Small intestine (tissue), 7 donors: Measurements from ENCODE around the gene CDK11A. TPM values are rescaled to one million over a fixed set of nuclear protein-coding genes. Genes with fewer than 3 reads are reported as not detected.
"Not testable (repeated sequence)": the region's sequence is repeated elsewhere in the genome, so short reads cannot be mapped to it uniquely, and the experiment has no call there.

ENCODE experiments used
- DNase-seq, 2 donors: peaks; one replicate each; pipeline versions ENCODE4 v3.0.0 to v3.0.0-alpha.2; 2013
- FAIRE-seq: peaks from 2 replicates; lab custom pipeline; 2012; peaks lifted over from hg19 to GRCh38; lab: Jason Lieb, UNC
- H3K27ac ChIP-seq, 3 donors: one replicate each; pipeline ENCODE4 v1.5.1; 2013; ENCODE audit warnings: low read length in 2 of 3, mild to moderate bottlenecking in 2 of 3, control low read depth in 1 of 3, inconsistent platforms in 1 of 3, low read depth in 1 of 3, moderate library complexity in 1 of 3
- H3K27me3 ChIP-seq, 3 donors: one replicate each; pipeline ENCODE4 v1.6.1; 2013; ENCODE audit warnings: low read length in 3 of 3, inconsistent platforms in 1 of 3; ENCODE audit not compliant: control insufficient read depth in 3 of 3, insufficient read depth in 3 of 3
- H3K36me3 ChIP-seq, 3 donors: one replicate each; pipeline ENCODE4 v1.6.1; 2013; ENCODE audit warnings: low read length in 3 of 3, inconsistent platforms in 1 of 3, low read depth in 1 of 3, mild to moderate bottlenecking in 1 of 3, moderate library complexity in 1 of 3; ENCODE audit not compliant: control insufficient read depth in 3 of 3, insufficient read depth in 2 of 3
- H3K4me1 ChIP-seq, 3 donors: one replicate each; pipeline ENCODE4 v1.6.1; 2013; ENCODE audit warnings: low read length in 2 of 3, inconsistent platforms in 1 of 3, low read depth in 1 of 3, mild to moderate bottlenecking in 1 of 3, moderate library complexity in 1 of 3; ENCODE audit not compliant: control insufficient read depth in 3 of 3, insufficient read depth in 2 of 3
- H3K4me3 ChIP-seq, 3 donors: one replicate each; pipeline ENCODE4 v1.5.1; 2013; ENCODE audit warnings: low read length in 3 of 3, control low read depth in 1 of 3, inconsistent platforms in 1 of 3, low read depth in 1 of 3, mild to moderate bottlenecking in 1 of 3, moderate library complexity in 1 of 3
- H3K9me3 ChIP-seq, 2 donors: one replicate each; pipeline ENCODE4 v1.6.1; 2013; ENCODE audit warnings: low read depth in 1 of 2, low read length in 1 of 2; ENCODE audit not compliant: control insufficient read depth in 2 of 2, insufficient read depth in 1 of 2
- WGBS, 3 donors: extraction: QIAGEN DNeasy Blood & Tissue Kit; methylation state at CpG; one replicate each; pipeline ENCODE4 v1.1.7; 2013; 5-methylcytosine and 5-hydroxymethylcytosine counted together
- polyA plus RNA-seq, 4 donors: library from polyadenylated mRNA; stranded (reverse) in 3 of 4; unstranded in 1 of 4; fragments of 200-250 nt in 3 of 4; fragments of 120-200 nt in 1 of 4; gene quantifications; one replicate each; pipeline versions ENCODE4 v1.2.1 to v1.2.3, GENCODE V29; 2013
- donor health status: healthy with polysubstance abuse.
- donor health status: control.
- donor health status: control.
- donor health status: Bipolar disorder and iron deficiency.
- donor health status: healthy.

Gene CDK11A
- polyA plus RNA-seq, 4 donors: 17.3 to 232 (median 48.4) TPM

- peaks cover 0 to 14% (median 0%) of the 10 kb centered on the region in 3 donors for H3K36me3 ChIP-seq
- no CpG with 5 or more reads among the region's 33 CpGs for WGBS, 3 donors
- not testable (repeated sequence) for DNase-seq, H3K4me1 ChIP-seq, H3K27ac ChIP-seq, H3K4me3 ChIP-seq, H3K27me3 ChIP-seq, FAIRE-seq, H3K9me3 ChIP-seq
These were observed 23.6 kb downstream of the CDK11A start for GRCh38 chr1:1700557-1700956.

- H3K4me1 ChIP-seq, FAIRE-seq, H3K9me3 ChIP-seq, H3K27me3 ChIP-seq, DNase-seq, H3K4me3 ChIP-seq, H3K27ac ChIP-seq: not testable (repeated sequence)
- WGBS, 3 donors: no CpG with 5 or more reads among the region's 45 CpGs
- H3K36me3 ChIP-seq: peaks cover 0 to 14% (median 0%) of the 10 kb centered on the region in 3 donors
These were observed 24.1 kb downstream of the CDK11A start for GRCh38 chr1:1700067-1700466.

GRCh38 chr1:1699061-1699460 is 25.1 kb downstream of the CDK11A start:
- not testable (repeated sequence) for H3K27ac ChIP-seq, DNase-seq, H3K9me3 ChIP-seq, H3K36me3 ChIP-seq, FAIRE-seq, H3K27me3 ChIP-seq, H3K4me1 ChIP-seq, H3K4me3 ChIP-seq
- WGBS, 3 donors: 85 to 96% (median 95%) methylated on average over 4 to 14 of the region's 19 CpGs

- not testable (repeated sequence) for H3K27ac ChIP-seq, H3K36me3 ChIP-seq, H3K4me3 ChIP-seq, H3K4me1 ChIP-seq, H3K9me3 ChIP-seq, DNase-seq, FAIRE-seq, H3K27me3 ChIP-seq
- WGBS, 3 donors: 71 to 76% (median 75%) methylated on average over 17 to 21 of the region's 26 CpGs
These were observed 26.6 kb downstream of the CDK11A start for GRCh38 chr1:1697358-1698183.

GRCh38 chr1:1696431-1697357 is 27.5 kb downstream of the CDK11A start:
- not testable (repeated sequence) for H3K36me3 ChIP-seq, DNase-seq, FAIRE-seq, H3K9me3 ChIP-seq, H3K27me3 ChIP-seq, H3K27ac ChIP-seq, H3K4me1 ChIP-seq, H3K4me3 ChIP-seq
- WGBS, 3 donors: 85 to 90% (median 86%) methylated on average over 11 to 19 of the region's 23 CpGs

- not testable (repeated sequence) for H3K4me1 ChIP-seq, H3K36me3 ChIP-seq, FAIRE-seq, H3K9me3 ChIP-seq, H3K27me3 ChIP-seq
- DNase-seq: peak; percentile 81 to 89
- peak within 1 kb of the TSS in 2 of 3 donors; percentile 45 to 58 for H3K4me3 ChIP-seq
- peak within 1 kb of the TSS; percentile 60 to 91 (median 80) for H3K27ac ChIP-seq
- WGBS, 3 donors: 0 to 1% (median 0%) methylated on average over 8 to 23 of the region's 98 CpGs
These were observed 31.2 kb downstream of the CDK11A start, which contains the start of gene SLC35E2B for GRCh38 chr1:1692714-1693647. Gene SLC35E2B (minus strand): TSS chr1:1692795. CDS start chr1:1676699, 16,096 bp downstream.

GRCh38 chr1:1692324-1692713 is 31.8 kb downstream of the CDK11A start:
- not testable (repeated sequence) for H3K27me3 ChIP-seq, H3K4me1 ChIP-seq, FAIRE-seq, H3K9me3 ChIP-seq
- 0% methylated on average over 16 to 32 of the region's 45 CpGs for WGBS, 3 donors
- Histone ChIP-seq H3K27ac (peak overlapping the region; percentile 41 to 91 (median 80)), H3K36me3 (peaks cover 0 to 14% (median 0%) of the 10 kb centered on the region in 3 donors), H3K4me3 (peak overlapping the region in 2 of 3 donors; percentile 45 to 58)
- DNase-seq: peak; percentile 47 to 59
